ENCODE measurements around the gene NAA25.

The NAA25 gene

DNA sequence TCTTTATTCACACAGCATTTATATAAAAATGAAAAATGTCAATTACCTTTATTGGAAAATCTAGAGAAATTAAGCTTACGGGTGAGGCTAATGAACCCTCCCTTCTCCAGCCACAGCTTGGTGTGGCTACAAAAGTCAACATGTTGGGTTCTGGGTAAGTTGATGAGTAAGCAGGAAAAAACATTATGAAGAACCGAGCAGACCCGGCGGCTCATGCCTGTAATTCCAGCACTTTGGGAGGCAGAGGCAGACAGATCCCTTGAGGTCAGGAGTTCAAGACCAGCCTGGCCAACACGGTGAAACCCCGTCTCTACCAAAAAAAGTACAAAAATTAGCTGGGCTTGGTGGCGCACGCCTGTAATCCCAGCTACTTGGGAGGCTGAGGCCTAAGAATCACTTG, 10.9 kb downstream of the NAA25 start:
- Histone ChIP-seq H3K4me2 (ENCODE audit: insufficient read depth, low read length) (no peak overlapping the region), H3K9ac (ENCODE audit: low read depth, low read length) (no peak overlapping the region), H3K4me1 (ENCODE audit: insufficient read depth, low read length) (no peaks in the 10 kb centered on the region), H3K27ac (ENCODE audit: low read length) (no peak overlapping the region), H3K27me3 (ENCODE audit: insufficient read depth, low read length, poor library complexity) (no peaks in the 10 kb centered on the region), H4K20me1 (ENCODE audit: insufficient read depth, low read length) (peaks cover 75% of the 10 kb centered on the region), H3K4me3 (ENCODE audit: low read depth in 1 of 2, low read length in 2 of 2) (no peak overlapping the region), H3K36me3 (ENCODE audit: insufficient read depth, low read length) (peaks cover 68% of the 10 kb centered on the region), H3K79me2 (ENCODE audit: insufficient read depth, low read length) (peaks cover 96% of the 10 kb centered on the region), H2AFZ (ENCODE audit: low read depth, low read length) (no peak overlapping the region), H3K9me3 (ENCODE audit: insufficient read depth, low read length, severe bottlenecking) (no peaks in the 10 kb centered on the region)
- no peak for DNase-seq
- TF ChIP-seq EZH2 (IDR thresholded peaks at IDR 0.05; ENCODE audit: borderline replicate concordance, low read depth, low read length, severe bottlenecking) (no peak), CTCF (IDR thresholded peaks at IDR 0.05; ENCODE audit: borderline replicate concordance, extremely low read depth, low read length, poor library complexity, severe bottlenecking) (no peak)
- no peak for ATAC-seq (ENCODE audit: insufficient read depth, low read depth)

DNA sequence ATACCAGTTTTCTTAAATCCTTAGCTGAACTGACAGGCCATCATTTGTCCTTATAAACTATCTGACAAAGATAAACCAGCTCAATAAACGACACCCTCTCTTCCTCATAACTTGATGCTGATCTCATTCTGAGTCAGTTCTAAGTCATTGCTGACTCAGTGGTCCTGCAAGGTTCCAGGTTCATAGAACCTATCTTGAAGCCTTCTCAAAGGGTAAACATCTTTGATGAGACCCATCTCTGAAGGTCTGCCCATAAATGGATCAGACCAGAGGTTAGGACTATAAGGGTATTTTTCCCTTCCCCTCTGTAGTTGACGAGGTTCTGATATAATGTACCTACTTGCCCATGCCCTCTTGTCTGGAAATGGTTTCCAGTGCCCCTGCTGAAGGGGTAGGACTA, 11.9 kb downstream of the NAA25 start:
- DNase-seq (no peak), ATAC-seq (ENCODE audit: insufficient read depth, low read depth) (no peak)
- Histone ChIP-seq H3K27me3 (ENCODE audit: insufficient read depth, low read length, poor library complexity) (no peaks in the 10 kb centered on the region), H3K79me2 (ENCODE audit: insufficient read depth, low read length) (peaks cover 95% of the 10 kb centered on the region), H3K36me3 (ENCODE audit: insufficient read depth, low read length) (peaks cover 77% of the 10 kb centered on the region), H3K4me2 (ENCODE audit: insufficient read depth, low read length) (no peak overlapping the region), H3K9me3 (ENCODE audit: insufficient read depth, low read length, severe bottlenecking) (no peaks in the 10 kb centered on the region), H3K9ac (ENCODE audit: low read depth, low read length) (no peak overlapping the region), H3K4me1 (ENCODE audit: insufficient read depth, low read length) (no peaks in the 10 kb centered on the region), H4K20me1 (ENCODE audit: insufficient read depth, low read length) (peaks cover 70% of the 10 kb centered on the region), H3K27ac (ENCODE audit: low read length) (no peak overlapping the region), H3K4me3 (ENCODE audit: low read depth in 1 of 2, low read length in 2 of 2) (no peak overlapping the region), H2AFZ (ENCODE audit: low read depth, low read length) (no peak overlapping the region)
- TF ChIP-seq CTCF (IDR thresholded peaks at IDR 0.05; ENCODE audit: borderline replicate concordance, extremely low read depth, low read length, poor library complexity, severe bottlenecking): no peak
- no peak for TF ChIP-seq EZH2 (IDR thresholded peaks at IDR 0.05; ENCODE audit: borderline replicate concordance, low read depth, low read length, severe bottlenecking)

GRCh38 chr12:112096070-112096469, 12.5 kb downstream of the NAA25 start:
- no peak overlapping the region for H3K27ac ChIP-seq (ENCODE audit: low read length)
- no peak overlapping the region for H3K9ac ChIP-seq (ENCODE audit: low read depth, low read length)
- DNase-seq (no peak), ATAC-seq (ENCODE audit: insufficient read depth, low read depth) (no peak)
- H3K79me2 ChIP-seq (ENCODE audit: insufficient read depth, low read length): peaks cover 95% of the 10 kb centered on the region
- no peaks in the 10 kb centered on the region for H3K4me1 ChIP-seq (ENCODE audit: insufficient read depth, low read length)
- peaks cover 77% of the 10 kb centered on the region for H3K36me3 ChIP-seq (ENCODE audit: insufficient read depth, low read length)
- H3K4me3 ChIP-seq (ENCODE audit: low read depth in 1 of 2, low read length in 2 of 2): no peak overlapping the region
- H3K4me2 ChIP-seq (ENCODE audit: insufficient read depth, low read length): no peak overlapping the region
- no peaks in the 10 kb centered on the region for H3K27me3 ChIP-seq (ENCODE audit: insufficient read depth, low read length, poor library complexity)
- H2AFZ ChIP-seq (ENCODE audit: low read depth, low read length): no peak overlapping the region
- no peak for TF ChIP-seq CTCF (IDR thresholded peaks at IDR 0.05; ENCODE audit: borderline replicate concordance, extremely low read depth, low read length, poor library complexity, severe bottlenecking)
- no peak for TF ChIP-seq EZH2 (IDR thresholded peaks at IDR 0.05; ENCODE audit: borderline replicate concordance, low read depth, low read length, severe bottlenecking)
- H3K9me3 ChIP-seq (ENCODE audit: insufficient read depth, low read length, severe bottlenecking): no peaks in the 10 kb centered on the region
- H4K20me1 ChIP-seq (ENCODE audit: insufficient read depth, low read length): peaks cover 74% of the 10 kb centered on the region

GRCh38 chr12:112091563-112091962, 17.0 kb downstream of the NAA25 start:
- peaks cover 84% of the 10 kb centered on the region for H3K36me3 ChIP-seq (ENCODE audit: insufficient read depth, low read length)
- no peak for DNase-seq

More at GRCh38 chr12:112091563-112091962, 17.0 kb downstream of the NAA25 start:
- no peaks in the 10 kb centered on the region for H3K9me3 ChIP-seq (ENCODE audit: insufficient read depth, low read length, severe bottlenecking)
- H3K27me3 ChIP-seq (ENCODE audit: insufficient read depth, low read length, poor library complexity): no peaks in the 10 kb centered on the region
- no peak overlapping the region for H3K27ac ChIP-seq (ENCODE audit: low read length)
- no peak overlapping the region for H3K4me2 ChIP-seq (ENCODE audit: insufficient read depth, low read length)
- no peak overlapping the region for H3K4me3 ChIP-seq (ENCODE audit: low read depth in 1 of 2, low read length in 2 of 2)
- H3K9ac ChIP-seq (ENCODE audit: low read depth, low read length): no peak overlapping the region
- ATAC-seq (ENCODE audit: insufficient read depth, low read depth): no peak
- H4K20me1 ChIP-seq (ENCODE audit: insufficient read depth, low read length): peaks cover 50% of the 10 kb centered on the region; the same call in 1 of the 2 replicates
- peaks cover 83% of the 10 kb centered on the region for H3K79me2 ChIP-seq (ENCODE audit: insufficient read depth, low read length)
- H3K4me1 ChIP-seq (ENCODE audit: insufficient read depth, low read length): no peaks in the 10 kb centered on the region
- TF ChIP-seq EZH2 (IDR thresholded peaks at IDR 0.05; ENCODE audit: borderline replicate concordance, low read depth, low read length, severe bottlenecking) (no peak), CTCF (IDR thresholded peaks at IDR 0.05; ENCODE audit: borderline replicate concordance, extremely low read depth, low read length, poor library complexity, severe bottlenecking) (no peak)
- no peak overlapping the region for H2AFZ ChIP-seq (ENCODE audit: low read depth, low read length)

Measured in DND-41 (cell line).